Mucosa of descending colon (tissue), 3 donors: ENCODE data around the gene ACOT7. TPM values are rescaled to one million over a fixed set of nuclear protein-coding genes. Genes with fewer than 3 reads are reported as not detected.

ENCODE experiments used
- ATAC-seq: fragments of 200-7000 bp; cut with Tn5 transposase; one replicate; pipeline ENCODE4 v1.9.1; 2020; ENCODE audit warnings: mild to moderate bottlenecking, moderate library complexity
- DNase-seq, 3 donors: peaks; one replicate each; pipeline ENCODE4 v3.0.0-alpha.2; 2020
- H3K36me3 ChIP-seq: fragments of 200-600 bp; one replicate; pipeline ENCODE4 v1.8.0; 2021; ENCODE audit warnings: low read depth, mild to moderate bottlenecking
- H3K4me1 ChIP-seq: fragments of 200-600 bp; one replicate; pipeline ENCODE4 v1.8.0; 2021; ENCODE audit warnings: low read depth, mild to moderate bottlenecking
- H3K4me3 ChIP-seq: fragments of 200-600 bp; one replicate; pipeline ENCODE4 v1.8.0; 2021; ENCODE audit warnings: mild to moderate bottlenecking
- H3K9me3 ChIP-seq: fragments of 200-600 bp; one replicate; pipeline ENCODE4 v1.8.0; 2021; ENCODE audit warnings: mild to moderate bottlenecking
- CTCF ChIP-seq: fragments of 200-600 bp; IDR thresholded peaks from one replicate; pipeline ENCODE4 v1.8.0; 2022; ENCODE audit warnings: antibody characterized with exemption, mild to moderate bottlenecking
- intact Hi-C, 2 donors: fragments of 100-400 bp; cut with DNase I in 1 of 2; cut with micrococcal nuclease in 1 of 2; formaldehyde crosslinking; loops; one replicate each; pipeline versions ENCODE4 v1.11.0 to v1.11.1; 2022; cut with DNase I, micrococcal nuclease
- total RNA-seq, 3 donors: library from RNA; stranded (reverse); fragmentation: NEBNext Ultra II Directional in 2 of 3; extraction: Animal tissue kit (Norgen Biotek cat#: 25700) in 2 of 3; gene quantifications; one replicate each; pipeline versions ENCODE4 v1.2.1 to v1.2.4, GENCODE V29; 2021 to 2023
- donor health status: DM: no; HTN: no; CAD: no; lungs with moderate emphysema.
- donor health status: DM: no; HTN: no; CAD: no.
- donor health status: DM: no; HTN: yes; CAD: no.

ACOT7 gene
- total RNA-seq, 3 donors from 2014 or later = 37.9 to 60.1 (median 42.7) TPM

- peaks cover 39% of the 10 kb centered on the region for H3K4me1 ChIP-seq
- no peak for ATAC-seq
- intact Hi-C loops = loop anchor here in 1 of 2 donors (10.0 kb wide), 1 partner anchor 55 kb away; no protein-coding TSS in a partner anchor
- H3K4me3 ChIP-seq = no peak overlapping the region
- H3K9me3 ChIP-seq = no peaks in the 10 kb centered on the region
- DNase-seq = peak in 1 of 3 donors; percentile 50
- TF ChIP-seq CTCF = no peak
- H3K36me3 ChIP-seq = no peaks in the 10 kb centered on the region
Observed at GRCh38 chr1:6349254-6349943, 44.2 kb downstream of the ACOT7 start.

GRCh38 chr1:6348511-6349191, 44.9 kb downstream of the ACOT7 start:
- intact Hi-C loops = loop anchor here in 1 of 2 donors (10.0 kb wide), 1 partner anchor 56 kb away; no protein-coding TSS in a partner anchor
- Histone ChIP-seq H3K4me1 (peaks cover 41% of the 10 kb centered on the region), H3K4me3 (no peak overlapping the region), H3K36me3 (no peaks in the 10 kb centered on the region), H3K9me3 (no peaks in the 10 kb centered on the region)
- ATAC-seq (peak; percentile 36), DNase-seq (peak; percentile 47 to 78 (median 59))
- no peak for TF ChIP-seq CTCF

- intact Hi-C loops = loop anchor here in 1 of 2 donors (10.0 kb wide), 1 partner anchor 57 kb away; no protein-coding TSS in a partner anchor
- DNase-seq (peak in 2 of 3 donors; percentile 79 to 81), ATAC-seq (peak; percentile 45)
- peaks cover 34% of the 10 kb centered on the region for H3K4me1 ChIP-seq
- no peaks in the 10 kb centered on the region for H3K36me3 ChIP-seq
- peak; percentile 71 for TF ChIP-seq CTCF
- H3K4me3 ChIP-seq = no peak overlapping the region
- no peaks in the 10 kb centered on the region for H3K9me3 ChIP-seq
Observed at GRCh38 chr1:6347641-6348487, 45.7 kb downstream of the ACOT7 start.

- no peaks in the 10 kb centered on the region for H3K9me3 ChIP-seq
- no peak overlapping the region for H3K4me3 ChIP-seq
- ATAC-seq (no peak), DNase-seq (no peak)
- no peaks in the 10 kb centered on the region for H3K36me3 ChIP-seq
- peaks cover 19% of the 10 kb centered on the region for H3K4me1 ChIP-seq
- no peak for TF ChIP-seq CTCF
- intact Hi-C loops = loop anchor here in 1 of 2 donors (10.0 kb wide), 1 partner anchor 59 kb away; no protein-coding TSS in a partner anchor
Observed at GRCh38 chr1:6345460-6345859, 48.1 kb downstream of the ACOT7 start.

- H3K4me3 ChIP-seq = no peak overlapping the region
- H3K4me1 ChIP-seq = peaks cover 19% of the 10 kb centered on the region
- no peaks in the 10 kb centered on the region for H3K36me3 ChIP-seq
- intact Hi-C loops = loop anchor here in 1 of 2 donors (10.0 kb wide), 1 partner anchor 60 kb away; no protein-coding TSS in a partner anchor
- no peak for TF ChIP-seq CTCF
- DNase-seq = peak; percentile 61 to 75 (median 68)
- no peaks in the 10 kb centered on the region for H3K9me3 ChIP-seq
- peak; percentile 52 for ATAC-seq
Observed at GRCh38 chr1:6345009-6345408, 48.6 kb downstream of the ACOT7 start.
